EH (cell line): ENCODE results near the gene RBM38.

Source experiments
- DNase-seq: peaks from one replicate; pipeline ENCODE4 v3.0.0-alpha.2; 2015; ENCODE audit warnings: low read depth

RBM38 gene

GRCh38 chr20:57456116-57456515, 64.9 kb downstream of the RBM38 start:
- DNase-seq: no peak

DNA sequence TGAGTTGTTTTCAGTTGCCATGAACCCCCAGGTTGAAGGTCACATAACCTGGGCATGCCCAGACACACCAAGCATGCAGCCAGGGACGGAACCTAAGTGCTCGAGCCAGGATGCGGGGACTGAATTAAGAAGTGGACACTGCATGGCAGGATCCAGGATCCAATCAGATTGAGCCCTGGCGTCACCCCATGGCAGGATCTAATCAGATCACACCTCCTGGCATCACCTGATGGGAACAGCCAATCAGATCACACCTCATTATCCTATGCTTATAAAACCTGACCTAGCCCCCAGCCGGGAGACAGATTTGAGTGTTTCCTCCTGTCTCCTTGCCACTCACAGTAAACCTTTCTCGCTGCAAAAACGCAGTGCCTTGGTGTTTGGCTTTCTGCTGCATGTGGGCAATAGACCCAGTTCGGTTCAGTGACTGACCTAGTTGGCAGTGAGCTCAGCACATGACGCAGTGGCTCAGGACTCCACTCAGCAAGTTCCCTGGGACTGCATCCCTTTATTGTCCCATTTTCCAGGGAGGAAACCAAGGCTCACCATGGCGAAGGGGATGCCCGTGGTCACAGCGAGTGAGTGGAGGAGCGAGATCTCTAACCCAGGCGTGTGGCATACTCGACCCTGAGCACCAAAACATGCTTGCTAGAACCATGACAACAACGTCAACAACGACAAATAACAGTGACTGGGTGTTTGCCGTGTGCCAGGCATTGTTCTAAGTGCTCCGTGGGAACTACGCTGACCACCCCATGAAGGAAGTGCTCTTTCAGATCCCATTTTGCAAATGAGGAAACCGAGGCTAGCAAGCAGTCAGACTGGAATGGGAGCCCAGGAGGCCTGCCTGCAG, 66.3 kb downstream of the RBM38 start:
- no peak for DNase-seq

DNA sequence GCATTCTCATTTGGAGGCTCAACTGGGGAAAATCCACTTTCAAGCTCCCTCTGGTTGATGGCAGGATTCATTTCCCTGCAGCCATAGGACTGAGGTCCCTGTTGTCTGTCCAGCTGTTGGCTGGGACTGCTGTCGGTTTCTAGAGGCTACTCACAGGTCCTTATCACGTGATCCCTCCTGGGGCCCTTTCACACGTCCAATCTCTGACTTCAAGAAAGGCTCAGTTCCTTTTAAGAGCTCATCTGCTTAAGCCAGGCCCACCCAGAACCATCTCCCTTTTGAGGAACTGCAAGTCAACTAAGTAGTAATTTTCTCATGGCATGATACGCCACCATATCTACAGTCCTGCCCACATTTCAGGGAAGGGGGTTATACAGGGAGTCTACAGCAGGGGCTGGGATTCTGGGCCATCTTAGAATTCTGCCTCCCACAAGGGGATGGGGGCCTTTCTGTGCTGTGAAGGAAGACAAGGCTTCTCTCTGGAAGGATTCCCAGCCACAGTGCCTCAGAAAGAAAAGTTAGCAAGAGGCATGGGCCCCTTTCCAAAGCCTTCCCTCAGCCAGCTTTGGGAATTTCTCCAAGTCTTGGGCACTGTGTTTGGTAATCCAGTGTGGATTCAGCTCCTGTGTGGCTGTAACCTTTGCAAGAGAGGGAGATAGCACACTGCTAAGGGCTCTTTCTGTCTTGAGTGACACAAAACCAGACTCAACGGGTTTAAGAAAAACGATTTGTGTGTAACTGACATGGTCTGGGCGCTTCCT, 67.4 kb downstream of the RBM38 start:
- DNase-seq: no peak
